Prostate gland (tissue), 2 donors: ENCODE measurements around the gene ANAPC16.

Experiments
- POLR2A ChIP-seq: fragments of 450-650 bp; IDR thresholded peaks from one replicate; pipeline ENCODE4 v1.6.1; 2016; ENCODE audit warnings: antibody characterized with exemption, mild to moderate bottlenecking
- POLR2AphosphoS5 ChIP-seq: sonication (generic); formaldehyde crosslinking; IDR thresholded peaks from one replicate; pipeline ENCODE4 v1.6.1; 2017; ENCODE audit warnings: antibody characterized with exemption
- TF ChIP-seq, protein P1 (sequence below), 4 experiments: fragments of 200-600 bp in 2 of 4; fragments of 450-650 bp in 2 of 4; sonication (generic) in 2 of 4; IDR thresholded peaks; 1 replicate in 3 of 4; 2 replicates in 1 of 4; pipeline ENCODE4 v1.5.1; 2016 to 2019; ENCODE audit warnings: antibody characterized with exemption in 4 of 4, mild to moderate bottlenecking in 2 of 4, moderate library complexity in 2 of 4

DNA sequence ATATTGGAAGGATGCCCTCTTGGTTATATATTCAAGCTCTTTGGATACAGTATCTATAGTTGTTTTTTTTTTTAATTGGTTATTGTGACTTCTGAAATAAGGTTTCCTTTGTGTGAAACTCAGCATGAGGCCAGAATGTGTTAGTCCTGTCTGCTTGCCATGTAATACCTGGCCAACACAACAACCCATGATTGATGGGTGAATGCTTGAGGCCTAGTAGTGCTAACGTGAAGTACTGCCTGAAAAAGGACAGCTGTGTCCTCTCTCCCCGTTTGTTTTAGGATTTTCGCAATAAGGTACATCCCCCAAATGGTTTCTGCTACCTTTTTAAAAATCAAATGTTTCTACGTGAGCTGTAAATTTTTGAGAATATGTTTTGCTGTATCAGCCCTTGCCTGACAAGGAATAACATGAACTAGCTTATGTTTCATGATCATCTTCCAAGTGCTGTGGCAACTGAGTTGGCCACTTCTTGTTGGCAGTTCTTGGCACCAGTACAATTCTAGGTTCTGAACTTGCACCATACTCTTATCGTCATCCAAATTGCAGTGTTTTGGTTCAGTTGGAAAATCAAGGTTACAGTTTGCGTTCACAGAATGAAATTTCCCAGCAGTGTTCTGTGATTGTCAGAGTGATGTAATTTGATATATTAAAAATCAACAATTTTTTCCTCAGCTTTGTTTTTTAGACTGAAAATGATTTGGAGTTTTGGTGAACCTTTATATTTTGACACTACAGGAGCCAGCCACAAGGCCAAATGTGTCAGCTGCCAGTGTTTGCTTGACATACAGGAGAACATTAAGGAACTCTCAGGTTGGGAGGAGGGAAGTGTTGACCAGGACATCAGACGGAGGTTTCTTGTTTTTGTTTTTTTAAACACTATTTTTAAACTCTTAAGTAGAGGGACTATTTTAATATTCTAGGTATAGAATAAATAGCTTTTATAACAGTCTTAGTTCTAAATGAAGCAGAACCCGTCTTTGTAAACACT, 13.7 kb downstream of the ANAPC16 start:
- TF ChIP-seq POLR2A (no peak), POLR2AphosphoS5 (no peak)
- TF ChIP-seq, protein P1, sequence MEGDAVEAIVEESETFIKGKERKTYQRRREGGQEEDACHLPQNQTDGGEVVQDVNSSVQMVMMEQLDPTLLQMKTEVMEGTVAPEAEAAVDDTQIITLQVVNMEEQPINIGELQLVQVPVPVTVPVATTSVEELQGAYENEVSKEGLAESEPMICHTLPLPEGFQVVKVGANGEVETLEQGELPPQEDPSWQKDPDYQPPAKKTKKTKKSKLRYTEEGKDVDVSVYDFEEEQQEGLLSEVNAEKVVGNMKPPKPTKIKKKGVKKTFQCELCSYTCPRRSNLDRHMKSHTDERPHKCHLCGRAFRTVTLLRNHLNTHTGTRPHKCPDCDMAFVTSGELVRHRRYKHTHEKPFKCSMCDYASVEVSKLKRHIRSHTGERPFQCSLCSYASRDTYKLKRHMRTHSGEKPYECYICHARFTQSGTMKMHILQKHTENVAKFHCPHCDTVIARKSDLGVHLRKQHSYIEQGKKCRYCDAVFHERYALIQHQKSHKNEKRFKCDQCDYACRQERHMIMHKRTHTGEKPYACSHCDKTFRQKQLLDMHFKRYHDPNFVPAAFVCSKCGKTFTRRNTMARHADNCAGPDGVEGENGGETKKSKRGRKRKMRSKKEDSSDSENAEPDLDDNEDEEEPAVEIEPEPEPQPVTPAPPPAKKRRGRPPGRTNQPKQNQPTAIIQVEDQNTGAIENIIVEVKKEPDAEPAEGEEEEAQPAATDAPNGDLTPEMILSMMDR (IDR thresholded peaks at IDR 0.05) = no peak
